Measurements from ENCODE around the gene GPD2.

- TF ChIP-seq CTCF (IDR thresholded peaks at IDR 0.05), result no peak
- TF ChIP-seq POLR2A (IDR thresholded peaks at IDR 0.05), result no peak
These were observed 101.0 kb downstream of the GPD2 start for GRCh38 chr2:156537141-156537540.

Data from heart left ventricle (tissue), 13 donors.